WTC11 (cell line): Measurements from ENCODE around the gene ADISSP. TPM values are rescaled to one million over a fixed set of nuclear protein-coding genes. Genes with fewer than 3 reads are reported as not detected.

Experiments used
- ATAC-seq: fragments of 200-7000 bp; cut with Tn5 transposase; 2 replicates; pipeline ENCODE4 v1.10.0; 2021; ENCODE audit warnings: mild to moderate bottlenecking, moderate library complexity
- CTCF ChIA-PET: fragments of 300-600 bp; sonication (Branson Sonifier 250); formaldehyde crosslinking; loops from one replicate; lab custom pipeline; 2021; ENCODE audit warnings: antibody characterized with exemption; lab: Charles Lee
- POLR2A ChIA-PET: fragments of 350-600 bp; sonication (Branson Sonifier 250); formaldehyde crosslinking; loops from one replicate; lab custom pipeline; 2021; ENCODE audit warnings: antibody characterized with exemption; lab: Charles Lee
- DNase-seq: peaks from one replicate; pipeline ENCODE4 v3.0.0; 2021; ENCODE audit warnings: low spot score
- H3K27ac Mint-ChIP-seq: 2 replicates; pipeline ENCODE4 v1.8.0; 2021; ENCODE audit warnings: mixed read lengths
- H3K27me3 Mint-ChIP-seq: 2 replicates; pipeline ENCODE4 v1.8.0; 2021; ENCODE audit warnings: low read depth, mild to moderate bottlenecking, moderate library complexity, mixed read lengths
- H3K36me3 Mint-ChIP-seq: 2 replicates; pipeline ENCODE4 v1.8.0; 2021; ENCODE audit warnings: mixed read lengths
- H3K4me1 Mint-ChIP-seq: 2 replicates; pipeline ENCODE4 v1.8.0; 2022; ENCODE audit warnings: mixed read lengths
- H3K4me3 Mint-ChIP-seq: 2 replicates; pipeline ENCODE4 v1.8.0; 2021; ENCODE audit warnings: mild to moderate bottlenecking, moderate library complexity, mixed read lengths
- H3K9me3 Mint-ChIP-seq: 2 replicates; pipeline ENCODE4 v1.8.0; 2021; ENCODE audit warnings: mixed read lengths
- ATF2 ChIP-seq: sonication (generic); formaldehyde crosslinking; IDR thresholded peaks from 2 replicates; pipeline ENCODE4 v1.8.1; 2022; ENCODE audit warnings: low read depth, missing genetic modification reagents, borderline replicate concordance
- ATF3 ChIP-seq: sonication (generic); formaldehyde crosslinking; conservative IDR thresholded peaks from 2 replicates; pipeline ENCODE4 v1.8.1; 2022; ENCODE audit warnings: mild to moderate bottlenecking, missing genetic modification reagents
- CBFB ChIP-seq: sonication (generic); formaldehyde crosslinking; IDR thresholded peaks from 2 replicates; pipeline ENCODE4 v1.8.1; 2022; ENCODE audit warnings: mild to moderate bottlenecking, low read depth, missing genetic modification reagents
- CREM ChIP-seq: sonication (generic); formaldehyde crosslinking; IDR thresholded peaks from 2 replicates; pipeline ENCODE4 v1.8.1; 2022; ENCODE audit warnings: mild to moderate bottlenecking, missing genetic modification reagents, moderate library complexity
- CTCF ChIP-seq: fragments of 200-600 bp; IDR thresholded peaks from 2 replicates; pipeline ENCODE4 v1.8.0; 2022; ENCODE audit warnings: antibody characterized with exemption
- ESRRA ChIP-seq: sonication (generic); formaldehyde crosslinking; IDR thresholded peaks from 2 replicates; pipeline ENCODE4 v1.8.1; 2022; ENCODE audit warnings: mild to moderate bottlenecking, missing genetic modification reagents, borderline replicate concordance
- FOXK1 ChIP-seq: sonication (generic); formaldehyde crosslinking; IDR thresholded peaks from 2 replicates; pipeline ENCODE4 v1.8.0; 2022; ENCODE audit warnings: mild to moderate bottlenecking, moderate library complexity, missing genetic modification reagents
- GRHL2 ChIP-seq: fragments of 250-450 bp; sonication (Bioruptor Pico); IDR thresholded peaks from 2 replicates; pipeline ENCODE4 v1.8.0; 2022; ENCODE audit warnings: mild to moderate bottlenecking, moderate library complexity; ENCODE audit not compliant: insufficient replicate concordance, severe bottlenecking
- MYBL2 ChIP-seq: sonication (generic); formaldehyde crosslinking; IDR thresholded peaks from 2 replicates; pipeline ENCODE4 v1.8.1; 2023; ENCODE audit warnings: mild to moderate bottlenecking, moderate library complexity, missing genetic modification reagents
- NR3C1 ChIP-seq: sonication (generic); formaldehyde crosslinking; conservative IDR thresholded peaks from 2 replicates; pipeline ENCODE4 v1.8.1; 2023; ENCODE audit warnings: low read depth, mild to moderate bottlenecking, missing genetic modification reagents
- PRRX2 ChIP-seq: fragments of 250-450 bp; sonication (Bioruptor Pico); IDR thresholded peaks from 2 replicates; pipeline ENCODE4 v1.8.0; 2021; ENCODE audit warnings: mild to moderate bottlenecking
- SMAD4 ChIP-seq: sonication (generic); formaldehyde crosslinking; IDR thresholded peaks from 2 replicates; pipeline ENCODE4 v1.8.0; 2022; ENCODE audit warnings: mild to moderate bottlenecking, missing genetic modification reagents
- SP1 ChIP-seq: sonication (generic); formaldehyde crosslinking; conservative IDR thresholded peaks from 2 replicates; pipeline ENCODE4 v1.8.1; 2022; ENCODE audit warnings: missing genetic modification reagents
- ZNF219 ChIP-seq: sonication (generic); formaldehyde crosslinking; IDR thresholded peaks from 2 replicates; pipeline ENCODE4 v1.8.0; 2023; ENCODE audit warnings: missing genetic modification reagents, mild to moderate bottlenecking, borderline replicate concordance
- total RNA-seq: library from RNA; stranded (reverse); gene quantifications from 3 replicates; pipeline ENCODE4 v1.2.3, GENCODE V29; 2021
- TF ChIP-seq, protein P1 (sequence below): sonication (generic); formaldehyde crosslinking; IDR thresholded peaks from 2 replicates; pipeline ENCODE4 v1.8.0; 2022; ENCODE audit warnings: mild to moderate bottlenecking, missing genetic modification reagents
- TF ChIP-seq, protein P2 (sequence below): sonication (generic); formaldehyde crosslinking; IDR thresholded peaks from 2 replicates; pipeline ENCODE4 v1.8.0; 2022; ENCODE audit warnings: mild to moderate bottlenecking, missing genetic modification reagents
- TF ChIP-seq, protein P3 (sequence below): sonication (generic); formaldehyde crosslinking; IDR thresholded peaks from 2 replicates; pipeline ENCODE4 v1.8.1; 2023; ENCODE audit warnings: mild to moderate bottlenecking, missing genetic modification reagents, moderate library complexity
- TF ChIP-seq, protein P4 (sequence below): sonication (generic); formaldehyde crosslinking; IDR thresholded peaks from 2 replicates; pipeline ENCODE4 v1.8.0; 2022; ENCODE audit warnings: missing genetic modification reagents

Gene ADISSP
- total RNA-seq, 1 experiment from 2014 or later, result 129 TPM

DNA sequence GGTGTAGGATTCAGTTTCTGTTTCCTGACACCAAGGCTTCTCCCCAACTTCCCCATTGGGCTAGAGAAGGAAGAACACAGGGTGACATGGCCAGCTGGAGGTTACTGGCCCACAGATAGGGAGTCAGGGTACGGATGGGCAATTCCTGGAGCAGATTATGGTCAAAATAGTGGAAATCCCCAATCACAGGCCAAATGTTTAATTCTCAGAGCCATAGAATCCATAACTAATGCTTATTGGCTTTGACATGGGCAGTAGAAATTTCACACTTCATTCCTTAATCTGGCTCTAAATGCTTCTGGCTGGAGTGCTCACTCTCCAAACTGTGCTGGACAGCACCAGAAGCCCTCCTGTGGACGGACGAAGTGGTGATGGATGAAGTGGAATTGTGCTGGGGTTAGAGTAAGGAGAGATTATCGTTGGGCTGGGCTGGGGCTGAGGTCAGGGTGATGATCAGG, 56.0 kb downstream of the ADISSP start:
- ChIA-PET POLR2A (interaction anchor here (1.4 to 1.5 kb wide), 2 partner anchors 30 to 35 kb away, joined by 4 to 5 read pairs; partner anchors contain the start of gene ADAM33), CTCF (interaction anchor here (0.7 to 4.2 kb wide), 41 partner anchors 9 to 373 kb away, joined by 3 to 106 read pairs (median 7); partner anchors contain the start of genes ADAM33, ADISSP, CENPB and DNAAF9)
- Mint-ChIP-seq H3K36me3 (no peaks in the 10 kb centered on the region), H3K27ac (no peak overlapping the region), H3K4me1 (no peaks in the 10 kb centered on the region), H3K9me3 (no peaks in the 10 kb centered on the region), H3K4me3 (no peak overlapping the region), H3K27me3 (no peaks in the 10 kb centered on the region)
- DNase-seq (no peak), ATAC-seq (no peak)
- TF ChIP-seq ESRRA (CRISPR knock-in tag) (no peak), CREM (CRISPR knock-in tag) (no peak), NR3C1 (CRISPR knock-in tag) (no peak), FOXK1 (no peak), MYBL2 (no peak), ATF3 (no peak)
- TF ChIP-seq, protein P1, sequence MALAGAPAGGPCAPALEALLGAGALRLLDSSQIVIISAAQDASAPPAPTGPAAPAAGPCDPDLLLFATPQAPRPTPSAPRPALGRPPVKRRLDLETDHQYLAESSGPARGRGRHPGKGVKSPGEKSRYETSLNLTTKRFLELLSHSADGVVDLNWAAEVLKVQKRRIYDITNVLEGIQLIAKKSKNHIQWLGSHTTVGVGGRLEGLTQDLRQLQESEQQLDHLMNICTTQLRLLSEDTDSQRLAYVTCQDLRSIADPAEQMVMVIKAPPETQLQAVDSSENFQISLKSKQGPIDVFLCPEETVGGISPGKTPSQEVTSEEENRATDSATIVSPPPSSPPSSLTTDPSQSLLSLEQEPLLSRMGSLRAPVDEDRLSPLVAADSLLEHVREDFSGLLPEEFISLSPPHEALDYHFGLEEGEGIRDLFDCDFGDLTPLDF, result no peak
- TF ChIP-seq, protein P2, sequence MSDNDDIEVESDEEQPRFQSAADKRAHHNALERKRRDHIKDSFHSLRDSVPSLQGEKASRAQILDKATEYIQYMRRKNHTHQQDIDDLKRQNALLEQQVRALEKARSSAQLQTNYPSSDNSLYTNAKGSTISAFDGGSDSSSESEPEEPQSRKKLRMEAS (CRISPR knock-in tag), result no peak

GRCh38 chr20:3710703-3711483, 56.7 kb downstream of the ADISSP start:
- no peaks in the 10 kb centered on the region for H3K4me1 Mint-ChIP-seq
- H3K4me3 Mint-ChIP-seq, result no peak overlapping the region
- TF ChIP-seq CTCF (peak; percentile 99), PRRX2 (CRISPR knock-in tag) (no peak), SP1 (CRISPR knock-in tag) (0 out of 2 replicates have a peak, but pooled peaks have one; percentile 56)
- TF ChIP-seq, protein P3, sequence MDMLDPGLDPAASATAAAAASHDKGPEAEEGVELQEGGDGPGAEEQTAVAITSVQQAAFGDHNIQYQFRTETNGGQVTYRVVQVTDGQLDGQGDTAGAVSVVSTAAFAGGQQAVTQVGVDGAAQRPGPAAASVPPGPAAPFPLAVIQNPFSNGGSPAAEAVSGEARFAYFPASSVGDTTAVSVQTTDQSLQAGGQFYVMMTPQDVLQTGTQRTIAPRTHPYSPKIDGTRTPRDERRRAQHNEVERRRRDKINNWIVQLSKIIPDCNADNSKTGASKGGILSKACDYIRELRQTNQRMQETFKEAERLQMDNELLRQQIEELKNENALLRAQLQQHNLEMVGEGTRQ, result no peak
- ATAC-seq, result peak; percentile 81
- no peaks in the 10 kb centered on the region for H3K9me3 Mint-ChIP-seq
- DNase-seq, result peak; percentile 92
- ChIA-PET CTCF (interaction anchor here (0.6 to 4.2 kb wide), 44 partner anchors 9 to 374 kb away, joined by 3 to 106 read pairs (median 7); partner anchors contain the start of genes ADAM33, ADISSP, CENPB and DNAAF9), POLR2A (interaction anchor here (0.6 to 1.5 kb wide), 4 partner anchors 29 to 144 kb away, joined by 3 to 6 read pairs (median 4); partner anchors contain the start of gene ADAM33)
- H3K27me3 Mint-ChIP-seq, result no peaks in the 10 kb centered on the region
- H3K36me3 Mint-ChIP-seq, result no peaks in the 10 kb centered on the region
- no peak overlapping the region for H3K27ac Mint-ChIP-seq

DNA sequence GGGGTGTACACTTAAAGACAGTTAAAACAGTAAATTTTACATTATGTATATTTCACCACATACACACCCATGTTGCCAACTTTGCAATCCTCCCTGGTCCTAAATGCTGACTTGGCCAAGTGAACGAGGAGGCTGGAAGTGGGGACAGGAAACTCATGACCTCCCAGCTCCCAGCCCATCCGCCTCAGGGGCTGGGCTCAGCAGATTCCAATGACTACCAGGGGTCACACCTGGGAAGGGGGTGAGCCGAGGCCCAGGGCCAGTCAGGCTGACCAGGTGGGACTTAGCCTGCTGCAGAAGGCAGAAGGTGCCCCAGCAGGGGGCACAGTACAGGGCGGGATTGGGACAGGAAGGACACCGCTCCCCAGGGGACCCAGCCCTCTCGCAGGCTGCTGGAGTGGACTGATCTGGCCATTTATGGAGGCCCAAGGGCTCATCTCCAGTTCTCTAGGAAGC, 57.5 kb downstream of the ADISSP start:
- Mint-ChIP-seq H3K4me1 (no peaks in the 10 kb centered on the region), H3K36me3 (no peaks in the 10 kb centered on the region), H3K27me3 (no peaks in the 10 kb centered on the region), H3K27ac (no peak overlapping the region), H3K9me3 (no peaks in the 10 kb centered on the region), H3K4me3 (no peak overlapping the region)
- DNase-seq, result no peak
- ChIA-PET POLR2A (interaction anchor here (1.4 to 1.5 kb wide), 2 partner anchors 29 to 33 kb away, joined by 4 to 5 read pairs; partner anchors contain the start of gene ADAM33), CTCF (interaction anchor here (0.6 to 4.2 kb wide), 26 partner anchors 10 to 168 kb away, joined by 3 to 106 read pairs (median 13); partner anchors contain the start of genes ADAM33, ADISSP and HSPA12B)
- ATAC-seq, result no peak
- TF ChIP-seq FOXK1, result no peak
- TF ChIP-seq, protein P4, sequence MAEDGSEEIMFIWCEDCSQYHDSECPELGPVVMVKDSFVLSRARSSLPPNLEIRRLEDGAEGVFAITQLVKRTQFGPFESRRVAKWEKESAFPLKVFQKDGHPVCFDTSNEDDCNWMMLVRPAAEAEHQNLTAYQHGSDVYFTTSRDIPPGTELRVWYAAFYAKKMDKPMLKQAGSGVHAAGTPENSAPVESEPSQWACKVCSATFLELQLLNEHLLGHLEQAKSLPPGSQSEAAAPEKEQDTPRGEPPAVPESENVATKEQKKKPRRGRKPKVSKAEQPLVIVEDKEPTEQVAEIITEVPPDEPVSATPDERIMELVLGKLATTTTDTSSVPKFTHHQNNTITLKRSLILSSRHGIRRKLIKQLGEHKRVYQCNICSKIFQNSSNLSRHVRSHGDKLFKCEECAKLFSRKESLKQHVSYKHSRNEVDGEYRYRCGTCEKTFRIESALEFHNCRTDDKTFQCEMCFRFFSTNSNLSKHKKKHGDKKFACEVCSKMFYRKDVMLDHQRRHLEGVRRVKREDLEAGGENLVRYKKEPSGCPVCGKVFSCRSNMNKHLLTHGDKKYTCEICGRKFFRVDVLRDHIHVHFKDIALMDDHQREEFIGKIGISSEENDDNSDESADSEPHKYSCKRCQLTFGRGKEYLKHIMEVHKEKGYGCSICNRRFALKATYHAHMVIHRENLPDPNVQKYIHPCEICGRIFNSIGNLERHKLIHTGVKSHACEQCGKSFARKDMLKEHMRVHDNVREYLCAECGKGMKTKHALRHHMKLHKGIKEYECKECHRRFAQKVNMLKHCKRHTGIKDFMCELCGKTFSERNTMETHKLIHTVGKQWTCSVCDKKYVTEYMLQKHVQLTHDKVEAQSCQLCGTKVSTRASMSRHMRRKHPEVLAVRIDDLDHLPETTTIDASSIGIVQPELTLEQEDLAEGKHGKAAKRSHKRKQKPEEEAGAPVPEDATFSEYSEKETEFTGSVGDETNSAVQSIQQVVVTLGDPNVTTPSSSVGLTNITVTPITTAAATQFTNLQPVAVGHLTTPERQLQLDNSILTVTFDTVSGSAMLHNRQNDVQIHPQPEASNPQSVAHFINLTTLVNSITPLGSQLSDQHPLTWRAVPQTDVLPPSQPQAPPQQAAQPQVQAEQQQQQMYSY, result no peak
- TF ChIP-seq SMAD4 (CRISPR knock-in tag), result no peak
- TF ChIP-seq ZNF219 (CRISPR knock-in tag), result no peak
- no peak for TF ChIP-seq GRHL2 (CRISPR knock-in tag)
- no peak for TF ChIP-seq CBFB (CRISPR knock-in tag)
- no peak for TF ChIP-seq ATF2
